Muscle layer of duodenum (tissue), 2 donors: ENCODE results near the gene LMOD1.
A peak's percentile ranks its signal among the peaks of the same experiment; 100 is the strongest.

ENCODE experiments used
- H3K27ac ChIP-seq: one replicate; pipeline ENCODE4 v1.7.0; 2013; ENCODE audit warnings: mild to moderate bottlenecking, low read length
- H3K27me3 ChIP-seq: one replicate; pipeline ENCODE4 v1.7.0; 2013; ENCODE audit warnings: low read depth, mild to moderate bottlenecking, control low read depth, low read length
- H3K36me3 ChIP-seq, 2 donors: one replicate each; pipeline ENCODE4 v1.7.0; 2013; ENCODE audit warnings: low read length in 2 of 2, control low read depth in 1 of 2, mild to moderate bottlenecking in 1 of 2; ENCODE audit not compliant: insufficient read depth in 2 of 2, control insufficient read depth in 1 of 2
- H3K4me1 ChIP-seq, 2 donors: one replicate each; pipeline ENCODE4 v1.7.0; 2013; ENCODE audit warnings: low read length in 2 of 2, mild to moderate bottlenecking in 2 of 2, control low read depth in 1 of 2, moderate library complexity in 1 of 2; ENCODE audit not compliant: insufficient read depth in 2 of 2, control insufficient read depth in 1 of 2
- H3K4me3 ChIP-seq, 2 donors: one replicate each; pipeline ENCODE4 v1.7.0; 2013; ENCODE audit warnings: low read length in 2 of 2, low read depth in 1 of 2, mild to moderate bottlenecking in 1 of 2
- H3K9me3 ChIP-seq, 2 donors: one replicate each; pipeline ENCODE4 v1.7.0; 2013; ENCODE audit warnings: low read length in 2 of 2, control low read depth in 1 of 2, mild to moderate bottlenecking in 1 of 2; ENCODE audit not compliant: control insufficient read depth in 1 of 2
- donor health status: healthy.

LMOD1 gene

GRCh38 chr1:201849372-201850052 is 96.8 kb downstream of the LMOD1 start:
- Histone ChIP-seq H3K27ac (peak overlapping the region; percentile 74), H3K4me1 (peaks cover 0 to 17% of the 10 kb centered on the region in 2 donors), H3K4me3 (no peak overlapping the region), H3K27me3 (no peaks in the 10 kb centered on the region), H3K9me3 (no peaks in the 10 kb centered on the region), H3K36me3 (peaks cover 34 to 53% of the 10 kb centered on the region in 2 donors)

GRCh38 chr1:201848230-201848629 is 98.1 kb downstream of the LMOD1 start:
- Histone ChIP-seq H3K9me3 (no peaks in the 10 kb centered on the region), H3K36me3 (peaks cover 28 to 42% of the 10 kb centered on the region in 2 donors), H3K4me1 (peaks cover 0 to 17% of the 10 kb centered on the region in 2 donors), H3K27ac (no peak overlapping the region), H3K4me3 (no peak overlapping the region), H3K27me3 (no peaks in the 10 kb centered on the region)

GRCh38 chr1:201847150-201847549 is 99.2 kb downstream of the LMOD1 start:
- H3K27ac ChIP-seq: no peak overlapping the region
- H3K4me3 ChIP-seq: no peak overlapping the region
- H3K36me3 ChIP-seq: peaks cover 17 to 33% of the 10 kb centered on the region in 2 donors
- H3K27me3 ChIP-seq: no peaks in the 10 kb centered on the region
- no peaks in the 10 kb centered on the region for H3K9me3 ChIP-seq
- H3K4me1 ChIP-seq: peaks cover 0 to 17% of the 10 kb centered on the region in 2 donors
